ENCODE measurements around the gene CCL28. TPM values are rescaled to one million over a fixed set of nuclear protein-coding genes. Genes with fewer than 3 reads are reported as not detected.
"Not testable (repeated sequence)": the region's sequence is repeated elsewhere in the genome, so short reads cannot be mapped to it uniquely, and the experiment has no call there.

Gene CCL28
- 0.07 TPM in 1 of 2 replicates, not detected in the other for total RNA-seq
- polyA plus RNA-seq: 0.64 TPM in 1 of 2 replicates, not detected in the other

- DNase-seq (ENCODE audit: low read depth in 1 of 2, low spot score in 1 of 2): no peak
- Histone ChIP-seq H3K4me3 (no peak within 1 kb of the TSS), H3K36me3 (no peaks in the 10 kb centered on the region), H3K9me3 (ENCODE audit: low read depth) (no peaks in the 10 kb centered on the region), H3K27ac (no peak within 1 kb of the TSS), H3K4me1 (ENCODE audit: low read depth) (no peaks in the 10 kb centered on the region), H3K27me3 (no peaks in the 10 kb centered on the region)
- TF ChIP-seq CTCF (IDR thresholded peaks at IDR 0.05; ENCODE audit: low read depth, low read length): no peak
Observed at GRCh38 chr5:43412156-43412555, at the start of gene CCL28. CCL28 (minus strand) TSS chr5:43412391; CDS start chr5:43412316, 75 bp downstream.

- H3K9me3 ChIP-seq (ENCODE audit: low read depth): no peaks in the 10 kb centered on the region
- H3K27ac ChIP-seq: no peak overlapping the region
- no peak for DNase-seq (ENCODE audit: low read depth in 1 of 2, low spot score in 1 of 2)
- no peak for TF ChIP-seq CTCF (IDR thresholded peaks at IDR 0.05; ENCODE audit: low read depth, low read length)
- H3K4me1 ChIP-seq (ENCODE audit: low read depth): no peaks in the 10 kb centered on the region
- no peaks in the 10 kb centered on the region for H3K36me3 ChIP-seq
- H3K4me3 ChIP-seq: no peak overlapping the region
- no peaks in the 10 kb centered on the region for H3K27me3 ChIP-seq
Observed at GRCh38 chr5:43461066-43461465, 48.9 kb upstream of the CCL28 start.

- no peak for DNase-seq (ENCODE audit: low read depth in 1 of 2, low spot score in 1 of 2)
- Histone ChIP-seq H3K4me3 (no peak overlapping the region), H3K27me3 (no peaks in the 10 kb centered on the region), H3K9me3 (ENCODE audit: low read depth) (no peaks in the 10 kb centered on the region), H3K4me1 (ENCODE audit: low read depth) (no peaks in the 10 kb centered on the region), H3K36me3 (no peaks in the 10 kb centered on the region), H3K27ac (no peak overlapping the region)
- TF ChIP-seq CTCF (IDR thresholded peaks at IDR 0.05; ENCODE audit: low read depth, low read length): no peak
Observed at GRCh38 chr5:43456556-43456955, 44.4 kb upstream of the CCL28 start.

GRCh38 chr5:43441575-43441974 is 29.4 kb upstream of the CCL28 start:
- not testable (repeated sequence) for H3K9me3 ChIP-seq (ENCODE audit: low read depth); H3K27ac ChIP-seq; H3K36me3 ChIP-seq; DNase-seq (ENCODE audit: low read depth in 1 of 2, low spot score in 1 of 2); H3K27me3 ChIP-seq; H3K4me1 ChIP-seq (ENCODE audit: low read depth); H3K4me3 ChIP-seq

GRCh38 chr5:43437062-43437660 is 25.0 kb upstream of the CCL28 start:
- Histone ChIP-seq H3K27me3 (no peaks in the 10 kb centered on the region), H3K27ac (no peak overlapping the region), H3K4me1 (ENCODE audit: low read depth) (no peaks in the 10 kb centered on the region), H3K4me3 (no peak overlapping the region), H3K9me3 (ENCODE audit: low read depth) (no peaks in the 10 kb centered on the region), H3K36me3 (no peaks in the 10 kb centered on the region)
- no peak for TF ChIP-seq CTCF (IDR thresholded peaks at IDR 0.05; ENCODE audit: low read depth, low read length)
- DNase-seq (ENCODE audit: low read depth in 1 of 2, low spot score in 1 of 2): no peak

GRCh38 chr5:43433382-43433781 is 21.2 kb upstream of the CCL28 start:
- Histone ChIP-seq H3K36me3 (no peaks in the 10 kb centered on the region), H3K4me1 (ENCODE audit: low read depth) (no peaks in the 10 kb centered on the region), H3K27me3 (no peaks in the 10 kb centered on the region), H3K27ac (no peak overlapping the region), H3K4me3 (no peak overlapping the region), H3K9me3 (ENCODE audit: low read depth) (no peaks in the 10 kb centered on the region)
- TF ChIP-seq CTCF (IDR thresholded peaks at IDR 0.05; ENCODE audit: low read depth, low read length): no peak
- DNase-seq (ENCODE audit: low read depth in 1 of 2, low spot score in 1 of 2): no peak
